Hematopoietic multipotent progenitor cell treated with erythropoietin and hydrocortisone succinate and interleukin-3 and kit ligand, for 4 days (in vitro differentiated cells): ENCODE measurements around the gene MEGF11.
A peak's percentile ranks its signal among the peaks of the same experiment; 100 is the strongest.
"Not testable (repeated sequence)": the region's sequence is repeated elsewhere in the genome, so short reads cannot be mapped to it uniquely, and the experiment has no call there.

Source experiments
- DNase-seq: peaks from one replicate; pipeline ENCODE4 v3.0.0-alpha.2; 2015

The MEGF11 gene

GRCh38 chr15:66022163-66022525, 231.4 kb downstream of the MEGF11 start:
- DNase-seq, result no peak

DNA sequence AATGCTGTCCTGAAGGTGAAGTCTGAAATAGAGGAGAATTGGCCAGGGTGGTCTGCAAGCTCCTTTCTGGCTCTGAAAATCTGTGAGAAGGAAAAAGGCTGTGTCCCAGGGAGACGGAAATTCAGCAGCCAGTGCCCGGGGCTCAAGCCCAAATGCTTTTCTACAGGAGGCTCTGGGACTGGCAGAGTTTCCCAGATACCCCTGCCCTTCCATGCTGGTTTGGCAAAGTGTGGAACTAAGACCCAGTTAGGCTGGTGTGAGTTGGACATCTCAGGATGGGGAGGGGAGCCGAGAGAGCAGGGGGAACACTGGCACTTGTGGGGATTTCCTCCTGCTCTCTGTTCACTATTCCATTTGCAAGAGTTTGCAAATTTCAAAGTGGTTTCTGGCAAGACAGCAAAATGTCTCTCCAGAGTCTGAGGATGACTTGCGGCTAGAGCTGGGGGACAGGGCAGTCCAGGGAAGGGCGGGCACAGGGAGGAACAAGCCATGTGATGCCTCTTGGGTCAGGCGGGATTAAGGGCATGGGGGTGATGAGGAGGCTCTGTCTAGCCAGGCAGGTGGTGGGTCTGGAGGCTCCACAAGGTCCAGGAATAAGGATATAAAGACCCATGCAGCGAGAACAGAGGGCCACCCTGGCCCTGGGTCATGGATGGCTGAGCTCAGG, 231.9 kb downstream of the MEGF11 start:
- DNase-seq, result no peak

DNA sequence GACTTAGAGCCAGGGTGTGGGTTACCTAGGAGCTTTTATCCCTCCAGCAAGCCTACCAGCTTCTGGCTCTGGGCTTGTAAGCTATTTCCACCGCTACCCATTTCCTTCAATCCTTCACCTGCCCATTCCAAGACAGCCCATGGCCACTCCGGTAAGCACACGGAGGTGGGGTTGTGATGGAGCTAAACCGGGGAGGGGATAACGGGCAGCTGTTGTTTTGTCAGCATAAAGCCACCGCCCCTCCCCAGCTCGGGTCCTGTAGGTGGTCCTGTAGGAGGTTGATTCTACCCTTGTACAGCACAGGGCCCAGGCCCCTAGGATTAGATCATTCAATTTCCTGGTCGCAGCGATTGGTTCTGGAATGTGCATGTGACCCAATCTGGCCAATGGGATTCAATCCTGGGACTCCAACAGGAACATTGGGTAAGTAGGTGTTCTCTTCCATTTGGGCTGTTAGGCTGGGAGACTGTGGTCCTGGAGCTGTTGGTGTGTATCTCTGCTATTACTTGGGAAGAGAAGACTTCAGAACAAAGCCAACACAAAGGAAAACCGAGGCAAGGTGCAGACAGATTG, 233.6 kb downstream of the MEGF11 start:
- no peak for DNase-seq

GRCh38 chr15:66019368-66019767, 234.2 kb downstream of the MEGF11 start:
- no peak for DNase-seq

- no peak for DNase-seq
Observed at GRCh38 chr15:66018488-66018797, 235.1 kb downstream of the MEGF11 start.

DNA sequence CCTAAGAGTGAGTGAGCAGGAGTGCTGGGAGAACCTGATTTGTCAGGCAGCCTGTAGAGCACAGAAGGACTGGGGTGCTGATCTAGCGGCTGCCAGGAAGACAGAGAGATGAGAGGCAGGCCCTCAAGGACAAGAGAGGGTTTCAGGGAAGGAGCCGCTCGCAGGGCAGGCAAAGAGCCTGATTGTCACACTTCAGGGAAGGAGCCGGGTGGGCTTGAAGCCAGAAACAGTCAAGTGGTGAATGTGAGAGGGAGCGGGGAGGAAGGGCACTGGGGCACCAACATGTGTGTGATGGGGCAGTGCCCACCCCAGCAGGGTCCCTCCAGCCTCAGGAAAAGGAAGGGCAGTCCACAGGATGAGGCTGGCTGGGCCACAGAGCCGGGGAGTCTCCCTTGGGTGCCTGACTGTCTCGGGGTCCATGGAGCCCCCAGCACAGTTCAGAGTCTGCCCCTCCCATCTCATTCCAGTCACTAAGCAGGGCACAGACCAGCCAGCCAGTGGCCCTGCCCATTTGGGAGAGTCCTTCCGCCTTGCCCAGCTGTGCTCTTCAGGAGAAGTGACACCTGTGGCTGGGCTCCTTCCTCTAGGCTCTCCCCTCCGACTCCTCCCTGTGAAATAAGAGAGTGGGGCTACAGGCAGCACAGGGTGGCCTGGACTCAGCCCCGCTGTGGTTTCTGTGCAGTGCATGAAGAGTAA, 235.6 kb downstream of the MEGF11 start:
- no peak for DNase-seq

DNA sequence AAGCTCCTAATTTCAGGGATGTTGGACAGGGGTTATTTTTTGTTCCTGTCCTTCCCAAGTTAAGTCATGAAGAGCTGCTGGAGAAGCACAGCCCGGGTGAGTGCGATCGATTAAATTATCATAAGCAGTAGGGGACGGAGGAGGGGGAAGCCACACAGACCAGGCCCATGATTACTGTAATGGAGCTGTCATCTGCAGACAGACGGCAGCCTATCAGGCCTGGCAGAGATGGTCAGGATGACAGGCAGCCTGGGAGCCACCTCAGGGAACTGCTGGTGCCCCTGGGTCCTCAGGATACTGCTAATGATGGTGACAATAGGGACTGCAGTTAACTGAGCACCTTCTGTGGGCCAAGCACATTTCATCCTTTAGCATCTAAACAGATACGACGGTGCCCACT, 236.6 kb downstream of the MEGF11 start:
- no peak for DNase-seq

DNA sequence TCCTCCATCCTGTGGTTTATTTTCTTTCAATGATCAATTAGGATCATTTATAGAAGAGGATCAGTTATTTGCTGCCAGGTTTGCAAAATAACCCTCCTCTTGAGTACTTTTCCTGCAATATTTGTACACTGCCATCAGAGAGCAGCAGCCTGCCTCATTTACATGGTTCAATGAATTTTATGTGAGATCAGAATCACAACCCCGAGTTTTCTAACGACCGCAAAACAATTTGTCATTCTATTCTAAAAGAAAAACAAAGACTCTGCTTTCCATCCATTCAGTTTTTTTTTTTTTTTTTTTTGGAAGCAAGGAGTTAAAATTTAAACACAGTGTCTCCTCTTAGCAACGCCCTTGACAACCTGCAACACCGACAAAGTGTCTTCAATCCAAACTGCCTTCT, 237.4 kb downstream of the MEGF11 start:
- no peak for DNase-seq

DNA sequence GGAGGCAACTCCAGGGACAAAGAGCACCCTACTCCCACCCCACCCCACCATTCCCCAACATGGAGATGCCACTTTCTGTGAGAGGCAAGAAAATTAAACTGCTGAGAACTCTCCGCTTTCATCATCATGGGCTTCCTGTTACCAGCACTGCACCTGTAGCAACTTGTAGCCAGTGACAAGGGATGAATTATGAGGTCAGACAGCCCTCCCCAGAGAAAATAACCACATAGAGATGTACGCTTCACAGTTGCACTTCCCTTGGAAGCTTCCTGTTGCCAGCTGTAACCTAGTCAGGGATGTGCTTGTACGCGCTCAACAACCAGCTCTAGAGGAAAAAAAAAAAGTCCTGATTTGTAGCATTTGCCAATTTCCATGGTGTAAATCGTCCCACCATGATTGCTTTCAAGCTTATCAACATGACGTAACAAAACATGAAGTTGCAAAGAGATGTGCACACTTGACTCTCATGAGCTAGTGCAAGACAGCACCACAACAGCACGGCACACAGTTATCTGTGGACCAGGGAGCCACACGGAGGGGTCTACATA, 238.8 kb downstream of the MEGF11 start:
- no peak for DNase-seq

GRCh38 chr15:66014022-66014421, 239.5 kb downstream of the MEGF11 start:
- DNase-seq, result no peak

DNA sequence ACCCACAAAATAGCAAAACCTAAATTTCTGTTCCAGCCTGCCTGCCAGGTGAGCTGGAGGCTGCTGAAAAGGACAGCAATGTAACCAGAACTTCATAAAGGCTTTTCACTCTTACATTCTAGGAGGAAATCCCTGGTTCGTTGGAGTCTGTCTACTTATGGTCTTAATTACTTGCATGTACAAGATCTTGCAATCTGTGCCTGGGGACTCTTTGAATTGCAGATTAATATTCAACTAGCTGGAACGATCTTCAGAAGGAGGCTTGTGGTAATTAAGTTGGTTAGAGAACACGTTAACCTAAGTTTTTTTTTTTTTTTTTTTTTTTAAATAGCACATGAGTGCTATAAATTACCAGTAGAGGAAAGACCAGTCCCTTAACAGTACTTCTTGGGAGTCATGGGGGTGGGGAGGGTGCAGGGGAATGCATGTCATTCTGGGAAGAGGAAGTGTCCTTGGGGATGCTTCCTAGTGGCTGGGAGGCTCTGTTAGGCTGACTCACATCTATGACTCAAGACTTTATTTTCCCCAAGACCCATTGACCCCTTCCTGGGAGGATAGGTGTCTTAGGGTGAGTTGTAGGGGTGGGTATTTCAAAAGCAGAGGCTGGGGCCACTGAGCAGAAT, 244.5 kb downstream of the MEGF11 start:
- DNase-seq, result no peak

DNA sequence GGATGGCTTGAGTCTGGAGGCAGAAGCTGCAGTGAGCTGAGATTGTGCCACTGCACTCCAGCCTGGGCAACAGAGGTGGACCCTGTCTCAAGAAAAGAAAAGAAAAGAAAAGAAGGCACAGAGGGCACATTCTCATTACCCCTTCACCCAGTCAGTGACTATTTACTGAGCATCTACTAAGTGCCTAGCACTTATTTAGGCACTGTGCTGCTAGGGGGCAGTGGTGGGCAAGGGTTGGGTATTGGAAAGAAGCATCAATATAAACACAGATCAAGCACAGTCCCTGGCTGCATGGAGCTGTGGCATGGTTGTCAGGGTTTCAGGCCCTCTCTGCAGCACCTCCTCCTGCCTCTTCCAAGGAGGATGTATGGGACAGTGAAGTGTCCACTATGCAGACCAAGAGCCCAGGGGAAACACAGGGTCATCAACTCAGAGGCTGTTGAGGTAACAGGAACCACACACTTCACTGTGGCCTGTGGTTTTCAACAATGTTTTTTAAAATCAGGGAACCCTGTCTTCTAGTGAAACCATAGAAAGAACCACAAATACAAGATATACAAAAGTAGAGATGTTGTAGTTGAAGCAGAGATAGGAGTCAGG, 245.8 kb downstream of the MEGF11 start:
- peak; percentile 21 for DNase-seq

DNA sequence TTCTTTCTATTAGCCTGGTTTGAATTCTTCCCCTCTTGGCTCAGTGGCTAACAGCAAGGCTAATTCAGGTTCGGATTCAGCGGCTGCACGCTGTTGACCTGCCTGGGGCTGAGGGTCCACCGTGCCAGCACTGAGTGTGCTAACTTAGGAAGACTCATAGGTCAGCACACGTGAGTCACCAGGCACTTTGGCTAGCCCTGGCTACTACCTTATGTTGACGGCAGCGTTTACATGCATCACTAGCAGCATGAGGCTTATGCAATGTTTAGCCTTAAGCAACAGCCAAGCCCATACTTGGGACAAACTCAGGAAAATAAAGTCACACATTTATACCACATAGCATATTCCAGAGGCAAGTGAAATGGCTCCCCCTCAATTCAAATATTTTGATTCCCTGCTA, 246.6 kb downstream of the MEGF11 start:
- no peak for DNase-seq

- DNase-seq, result peak; percentile 70
Observed at GRCh38 chr15:66004618-66005262, 248.8 kb downstream of the MEGF11 start.

DNA sequence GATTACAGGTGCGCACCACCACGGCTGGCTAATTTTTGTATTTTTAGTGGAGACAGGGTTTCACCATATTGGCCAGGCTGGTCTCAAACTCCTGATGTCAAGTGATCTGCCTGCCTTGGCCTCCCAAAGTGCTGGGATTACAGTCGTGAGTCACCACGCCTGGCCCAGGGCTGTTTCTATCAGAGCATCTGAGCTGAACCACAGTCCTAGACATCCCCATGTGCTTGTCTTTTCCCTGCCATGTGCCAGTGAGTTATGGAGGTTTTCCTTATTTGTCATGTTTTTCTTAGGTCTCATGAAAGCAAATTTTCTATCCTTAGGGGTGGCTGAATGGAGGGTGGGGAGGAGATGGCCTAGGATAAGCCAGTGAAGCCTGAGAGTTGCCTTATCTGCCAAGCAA, 250.4 kb downstream of the MEGF11 start:
- DNase-seq, result not testable (repeated sequence)

- no peak for DNase-seq
Observed at GRCh38 chr15:66001717-66002426, 251.7 kb downstream of the MEGF11 start.

DNA sequence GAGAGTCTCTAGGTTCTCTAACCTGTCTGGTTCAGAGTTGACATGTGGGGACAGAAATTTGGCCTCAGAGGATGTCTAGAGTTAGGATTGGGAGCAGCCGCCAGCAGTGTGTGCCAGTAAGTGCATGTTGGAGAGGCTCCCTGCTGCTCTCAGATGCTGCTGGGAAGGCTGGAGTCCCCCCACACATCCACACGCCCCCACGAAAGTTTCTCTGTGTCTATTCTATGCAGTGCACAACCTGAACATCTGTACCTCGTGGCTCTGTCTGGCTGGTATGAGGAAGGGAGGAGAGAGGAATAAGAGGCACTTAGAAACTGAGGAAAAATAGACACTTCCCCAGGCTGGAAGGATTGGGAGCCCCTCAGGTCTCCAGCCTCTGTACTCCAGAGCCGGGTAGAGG, 252.5 kb downstream of the MEGF11 start:
- DNase-seq, result no peak

- DNase-seq, result no peak
Observed at GRCh38 chr15:65998486-65998885, 255.1 kb downstream of the MEGF11 start.

DNA sequence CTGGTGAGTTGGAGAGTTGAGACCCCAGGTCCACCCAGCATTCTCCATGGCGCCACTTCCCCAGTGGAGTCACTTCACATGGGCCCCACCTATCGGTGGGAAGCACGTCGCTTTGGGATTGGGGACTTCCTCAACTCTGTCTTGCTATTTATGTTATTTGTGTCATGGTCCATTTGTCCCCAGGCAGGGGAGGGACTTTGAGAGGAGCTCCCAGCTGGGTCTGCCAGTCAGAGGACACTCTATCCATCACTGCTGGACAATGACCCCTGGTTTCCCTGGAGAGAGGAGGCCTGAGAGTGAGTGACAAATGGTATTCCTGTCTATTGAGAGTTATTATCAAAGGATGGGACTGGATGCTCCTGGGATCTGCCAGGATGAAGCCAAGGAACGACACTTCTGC, 256.6 kb downstream of the MEGF11 start:
- DNase-seq, result no peak

DNA sequence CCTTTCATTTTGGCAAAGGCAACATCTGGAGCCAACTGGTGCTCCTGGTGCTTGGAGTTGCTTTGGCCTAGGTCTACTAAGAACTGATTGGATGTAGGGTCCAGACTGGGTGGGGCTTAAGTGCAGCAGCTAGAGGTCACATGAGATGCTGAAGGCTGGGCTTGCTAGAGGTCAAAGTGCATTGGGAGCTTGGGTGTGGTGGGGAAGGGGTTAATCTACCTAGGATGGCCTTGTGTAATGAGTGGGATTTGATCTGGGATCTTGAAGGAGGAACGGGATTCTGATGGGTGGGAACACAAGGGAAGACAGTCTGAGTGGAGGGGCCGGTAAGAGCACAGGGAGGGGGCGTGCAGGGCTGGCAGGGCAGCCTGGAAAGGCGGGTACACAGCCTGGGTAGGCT, 258.7 kb downstream of the MEGF11 start:
- no peak for DNase-seq

DNA sequence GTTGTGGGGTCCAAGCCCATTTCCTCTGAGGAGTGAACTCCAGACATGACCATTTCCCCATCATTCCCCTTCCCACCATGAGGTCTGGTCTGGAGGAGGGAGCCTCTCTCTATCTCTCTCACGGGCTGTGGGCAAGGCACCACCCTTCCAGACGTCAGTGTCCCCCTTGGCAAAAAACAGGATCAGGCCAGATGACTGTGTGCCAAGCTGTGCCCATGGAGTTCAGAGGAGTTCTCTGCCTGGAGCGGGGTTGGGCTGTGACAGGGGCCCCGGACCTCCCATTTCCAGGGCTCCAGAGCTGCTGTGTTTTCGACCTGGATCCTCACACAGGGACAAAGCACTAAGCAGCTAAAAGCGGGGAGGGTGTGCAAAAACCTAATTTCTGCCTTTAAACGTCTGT, 259.8 kb downstream of the MEGF11 start:
- DNase-seq, result no peak

DNA sequence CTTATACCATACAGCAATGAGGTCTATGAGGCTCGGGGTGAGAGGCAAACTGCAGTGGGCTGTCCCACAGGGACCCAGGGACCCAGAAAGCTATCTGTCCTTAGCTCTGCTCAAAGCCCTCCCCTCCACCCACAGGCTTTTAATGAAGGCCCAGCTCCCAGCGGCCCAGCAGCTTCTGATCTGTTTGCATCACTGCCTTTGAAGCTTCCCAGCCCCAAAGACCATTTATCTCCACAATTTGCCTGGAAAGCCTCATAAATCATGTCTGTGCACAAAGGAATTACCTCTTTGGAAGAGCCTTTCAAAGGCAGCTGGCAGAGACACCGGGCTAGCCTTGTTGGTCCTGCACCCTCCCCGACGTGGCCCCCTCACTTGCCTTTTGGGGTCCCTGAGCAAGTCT, 260.3 kb downstream of the MEGF11 start:
- DNase-seq, result no peak
